ENCODE measurements around the gene RORC. TPM values are rescaled to one million over a fixed set of nuclear protein-coding genes. Genes with fewer than 3 reads are reported as not detected.
"Not testable (repeated sequence)": the region's sequence is repeated elsewhere in the genome, so short reads cannot be mapped to it uniquely, and the experiment has no call there.

The RORC gene
- total RNA-seq, 2 donors from 2014 or later, result 39.5 to 55.2 TPM

DNA sequence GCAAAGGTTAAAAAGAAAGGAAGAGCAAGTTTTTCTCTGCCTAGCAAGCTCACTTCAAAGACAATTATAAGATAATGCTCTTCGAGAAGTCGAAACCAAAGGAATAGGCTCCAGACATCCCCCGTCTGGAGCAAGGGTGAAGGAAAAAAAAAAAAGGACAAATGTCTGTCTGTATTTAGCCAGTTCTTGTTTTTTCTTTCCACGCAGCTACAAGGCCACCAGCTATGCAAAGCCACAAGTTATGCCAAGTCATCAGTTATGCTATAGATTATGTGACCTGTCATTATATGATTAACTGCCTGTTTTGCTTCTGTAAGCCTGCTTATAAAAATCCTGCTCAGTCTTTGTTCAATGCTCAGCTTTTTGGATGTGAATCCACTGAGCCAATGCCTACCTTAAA lies 24.3 kb upstream of the RORC start:
- H3K36me3 Mint-ChIP-seq (ENCODE audit: low read depth), result peaks cover 52% of the 10 kb centered on the region
- no peaks in the 10 kb centered on the region for H3K4me1 Mint-ChIP-seq
- no peaks in the 10 kb centered on the region for H3K27me3 Mint-ChIP-seq
- H3K4me3 Mint-ChIP-seq, result no peak overlapping the region
- no peak for ATAC-seq (replicated peaks)
- H3K9me3 Mint-ChIP-seq, result no peaks in the 10 kb centered on the region
- no peak overlapping the region for H3K27ac Mint-ChIP-seq

DNA sequence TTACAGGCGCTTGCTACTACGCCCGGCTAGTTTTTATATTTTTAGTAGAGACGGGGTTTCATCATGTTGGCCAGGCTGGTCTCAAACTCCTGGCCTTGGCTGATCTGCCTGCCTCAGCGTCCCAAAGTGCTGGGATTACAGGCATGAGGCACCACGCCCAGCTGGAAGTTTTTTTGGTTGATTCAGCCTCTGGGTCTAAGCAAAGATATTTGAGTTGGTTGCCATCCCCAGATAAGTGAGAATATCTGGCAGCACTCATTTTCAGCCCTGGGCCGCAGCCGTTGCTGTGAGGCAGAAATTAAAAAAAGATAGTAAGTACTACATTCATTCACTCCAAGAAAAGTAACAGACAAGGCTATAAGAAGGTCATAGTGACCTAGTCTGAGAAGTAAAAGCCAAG lies 23.9 kb upstream of the RORC start:
- not testable (repeated sequence) for ATAC-seq (replicated peaks)

DNA sequence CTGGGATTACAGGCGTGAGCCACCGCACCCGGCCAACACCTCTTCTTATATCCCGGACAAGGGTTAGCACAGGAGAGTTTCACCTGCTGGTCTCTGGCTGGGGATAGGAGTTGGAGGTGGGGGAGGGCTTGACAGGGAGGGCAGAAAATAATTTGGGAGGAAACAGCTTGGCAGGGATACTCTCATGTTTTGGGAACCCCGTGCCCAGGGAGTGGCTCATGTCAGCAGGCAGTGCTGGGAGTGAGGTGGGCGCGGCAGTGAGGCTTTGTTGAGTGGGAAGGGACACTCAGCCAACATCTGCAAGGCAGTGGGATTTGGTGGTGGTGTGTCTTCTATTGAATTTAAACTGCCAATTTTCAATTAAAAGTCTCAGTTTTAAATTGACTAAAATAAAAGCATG lies 23.1 kb upstream of the RORC start:
- ATAC-seq (replicated peaks), result no peak
- peaks cover 64% of the 10 kb centered on the region for H3K36me3 Mint-ChIP-seq (ENCODE audit: low read depth)
- H3K4me1 Mint-ChIP-seq, result peaks cover 1% of the 10 kb centered on the region
- no peak overlapping the region for H3K4me3 Mint-ChIP-seq
- no peaks in the 10 kb centered on the region for H3K9me3 Mint-ChIP-seq
- no peak overlapping the region for H3K27ac Mint-ChIP-seq
- H3K27me3 Mint-ChIP-seq, result no peaks in the 10 kb centered on the region

More for the DNA sequence above, 23.9 kb upstream of the RORC start:
- peaks cover 56% of the 10 kb centered on the region for H3K36me3 Mint-ChIP-seq (ENCODE audit: low read depth)
- not testable (repeated sequence) for H3K9me3 Mint-ChIP-seq, H3K4me3 Mint-ChIP-seq, H3K27ac Mint-ChIP-seq, H3K27me3 Mint-ChIP-seq, H3K4me1 Mint-ChIP-seq

DNA sequence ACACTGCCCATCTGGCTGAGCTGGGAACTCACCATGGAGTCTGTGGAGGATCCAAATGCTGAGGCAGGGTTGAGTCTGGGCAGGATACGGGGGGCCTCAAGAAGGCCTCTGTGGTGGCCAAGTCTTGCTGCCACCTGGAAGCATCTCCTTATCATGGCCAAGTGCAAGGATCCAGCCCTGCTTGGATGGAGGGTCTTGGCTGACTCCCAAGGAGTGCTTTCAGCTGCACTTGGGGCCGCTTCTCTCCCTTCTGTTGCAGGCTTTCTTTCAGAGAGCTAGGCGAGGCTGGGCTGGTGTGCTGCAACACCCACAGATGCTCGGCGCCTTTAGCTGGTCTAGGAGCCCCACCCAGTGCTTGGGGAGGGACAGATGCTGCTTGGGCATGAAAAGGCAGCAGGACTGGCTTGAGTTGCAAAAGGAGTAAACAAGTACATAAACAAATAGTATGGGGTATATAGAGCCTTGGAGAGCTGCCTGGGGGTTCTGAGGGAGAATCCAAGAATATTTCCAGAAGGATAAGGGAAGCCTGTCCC lies 21.9 kb upstream of the RORC start, which contains the start of gene THEM5:
THEM5 (minus strand) TSS at position 302 of the 533 bp plus-strand sequence; CDS start at position 155, 147 bp downstream.
- Mint-ChIP-seq H3K27ac (no peak within 1 kb of the TSS), H3K27me3 (no peaks in the 10 kb centered on the region), H3K4me3 (no peak within 1 kb of the TSS), H3K9me3 (no peaks in the 10 kb centered on the region), H3K4me1 (peaks cover 7% of the 10 kb centered on the region), H3K36me3 (ENCODE audit: low read depth) (peaks cover 76% of the 10 kb centered on the region)
- ATAC-seq (replicated peaks), result no peak

DNA sequence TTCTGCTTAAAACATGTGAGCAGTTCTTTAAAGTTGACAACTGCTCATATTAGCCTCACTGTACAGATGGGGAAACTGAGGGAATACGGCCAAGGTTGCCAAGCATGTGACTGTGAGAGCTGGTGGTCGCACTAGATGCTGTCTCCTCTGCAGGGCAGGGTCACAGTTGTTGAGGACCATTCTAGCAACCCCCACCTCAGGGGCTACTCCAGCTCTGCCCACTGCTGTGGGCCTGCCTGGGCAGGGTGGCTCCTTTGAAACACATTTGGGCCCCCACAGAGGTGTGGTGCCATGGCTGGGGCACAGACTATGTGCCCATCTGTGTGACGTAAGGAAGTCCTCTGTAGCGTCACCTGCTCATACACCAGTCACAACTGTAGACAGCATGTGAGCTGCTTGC lies 21.1 kb upstream of the RORC start:
- no peaks in the 10 kb centered on the region for H3K27me3 Mint-ChIP-seq
- H3K27ac Mint-ChIP-seq, result no peak overlapping the region
- H3K4me3 Mint-ChIP-seq, result no peak overlapping the region
- H3K36me3 Mint-ChIP-seq (ENCODE audit: low read depth), result peaks cover 84% of the 10 kb centered on the region
- peaks cover 12% of the 10 kb centered on the region for H3K4me1 Mint-ChIP-seq
- ATAC-seq (replicated peaks), result no peak
- no peaks in the 10 kb centered on the region for H3K9me3 Mint-ChIP-seq

DNA sequence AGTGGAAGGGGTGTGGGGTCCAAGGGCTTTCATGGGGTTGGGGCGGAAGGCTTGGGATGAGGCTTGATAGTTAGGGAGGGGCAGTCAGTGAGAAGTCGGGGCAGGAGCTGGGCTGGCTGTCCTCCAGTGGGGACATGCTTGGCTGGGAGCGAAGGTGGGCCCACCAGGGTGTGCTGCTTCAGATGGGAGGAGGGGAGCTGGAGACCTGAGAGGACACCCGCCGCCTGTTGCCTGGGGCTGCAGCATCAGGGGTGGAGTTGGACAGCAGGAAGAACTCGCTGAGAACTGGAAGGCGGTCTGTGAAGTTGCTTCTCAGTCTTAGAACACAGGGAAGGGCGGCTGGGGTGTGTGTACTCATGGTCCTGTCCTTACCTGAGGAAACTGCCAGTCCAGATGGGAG lies 20.3 kb upstream of the RORC start:
- Mint-ChIP-seq H3K4me3 (no peak overlapping the region), H3K27me3 (no peaks in the 10 kb centered on the region), H3K27ac (peak overlapping the region; percentile 92), H3K9me3 (no peaks in the 10 kb centered on the region), H3K36me3 (ENCODE audit: low read depth) (peaks cover 90% of the 10 kb centered on the region), H3K4me1 (peaks cover 12% of the 10 kb centered on the region)
- ATAC-seq (replicated peaks), result no peak

DNA sequence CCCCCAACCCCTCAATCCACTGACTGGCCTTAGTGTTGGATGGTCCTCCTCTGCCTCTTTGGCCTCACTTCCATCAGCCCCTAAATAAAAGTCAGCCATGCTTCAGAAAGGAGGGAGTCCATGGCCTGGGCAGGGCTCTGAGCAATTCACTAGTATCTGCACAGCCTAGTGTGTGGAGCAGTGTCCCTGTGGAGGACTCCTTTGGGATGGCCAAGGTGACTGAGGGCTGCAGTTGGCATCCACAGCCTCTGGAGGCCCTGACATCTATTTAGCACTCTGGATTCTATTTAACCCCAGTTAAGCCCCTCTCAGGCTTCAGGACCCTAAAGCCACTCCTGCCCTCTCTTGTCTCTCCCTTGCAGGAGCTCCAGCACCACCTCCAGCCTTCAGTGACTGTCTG lies 18.3 kb upstream of the RORC start:
- Mint-ChIP-seq H3K27ac (peak overlapping the region; percentile 92), H3K9me3 (no peaks in the 10 kb centered on the region), H3K4me3 (peak overlapping the region; percentile 69)

DNA sequence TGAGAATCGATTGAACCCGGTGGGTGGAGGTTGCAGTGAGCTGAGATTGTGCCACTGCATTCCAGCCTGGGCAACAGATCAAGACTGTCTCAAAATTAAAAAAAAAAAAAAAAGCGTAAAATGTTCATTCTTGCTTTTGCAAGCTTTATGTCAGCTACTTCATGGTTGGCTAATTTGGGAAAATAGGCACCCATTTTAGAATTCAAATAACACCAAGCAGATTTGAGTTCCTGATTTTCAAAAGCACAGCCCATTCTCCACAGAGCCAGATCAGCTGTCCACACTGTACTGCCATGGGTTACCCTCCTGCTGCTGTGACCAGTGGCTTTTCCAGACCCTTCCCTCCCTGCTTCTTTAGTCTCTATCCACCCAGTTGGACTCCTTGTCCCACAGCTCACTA lies 17.5 kb upstream of the RORC start:
- H3K27me3 Mint-ChIP-seq, result no peaks in the 10 kb centered on the region
- no peaks in the 10 kb centered on the region for H3K9me3 Mint-ChIP-seq
- H3K27ac Mint-ChIP-seq, result peak overlapping the region; percentile 92
- no peak for ATAC-seq (replicated peaks)
- H3K4me1 Mint-ChIP-seq, result peaks cover 33% of the 10 kb centered on the region
- H3K36me3 Mint-ChIP-seq (ENCODE audit: low read depth), result peaks cover 93% of the 10 kb centered on the region
- H3K4me3 Mint-ChIP-seq, result peak overlapping the region; percentile 69

More for the DNA sequence above, 18.3 kb upstream of the RORC start:
- no peaks in the 10 kb centered on the region for H3K27me3 Mint-ChIP-seq
- H3K36me3 Mint-ChIP-seq (ENCODE audit: low read depth), result peaks cover 91% of the 10 kb centered on the region
- no peak for ATAC-seq (replicated peaks)
- H3K4me1 Mint-ChIP-seq, result peaks cover 27% of the 10 kb centered on the region

DNA sequence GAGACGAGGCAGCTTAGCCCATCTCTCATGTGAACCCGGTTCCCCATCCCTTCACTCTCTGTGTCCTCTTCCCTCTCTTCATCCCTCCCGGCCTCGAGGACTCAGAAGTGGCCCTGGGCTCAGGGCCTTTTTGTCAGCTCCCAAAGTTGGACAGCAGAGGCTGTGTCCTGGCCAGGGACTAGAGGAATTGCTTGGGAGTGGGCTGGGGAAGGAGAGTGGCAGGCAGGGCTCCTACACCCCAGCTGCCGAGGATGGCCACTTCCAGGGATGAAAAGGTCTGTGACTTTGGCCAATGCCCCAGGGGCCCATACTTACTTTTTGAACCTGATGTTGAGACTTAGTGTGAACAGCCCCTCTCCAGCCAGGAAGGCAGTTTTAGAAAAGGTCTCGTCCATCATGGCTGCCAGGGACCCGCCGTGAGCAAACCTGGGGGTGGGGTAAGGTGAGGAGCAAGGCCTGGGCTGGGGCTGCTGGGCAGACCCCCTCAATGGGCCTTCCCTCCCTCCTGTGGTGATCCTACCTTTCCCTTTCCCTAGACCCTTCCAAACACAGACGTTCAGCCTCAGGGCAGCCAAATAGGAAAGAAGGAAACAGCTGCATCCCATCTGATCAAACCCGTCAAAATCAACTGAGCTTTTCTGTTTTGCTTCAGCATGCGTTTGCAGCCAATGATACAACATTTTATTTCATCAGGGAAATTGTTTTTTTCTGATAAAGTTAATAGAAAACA lies 16.4 kb upstream of the RORC start:
- no peaks in the 10 kb centered on the region for H3K9me3 Mint-ChIP-seq
- no peaks in the 10 kb centered on the region for H3K27me3 Mint-ChIP-seq
- peaks cover 97% of the 10 kb centered on the region for H3K36me3 Mint-ChIP-seq (ENCODE audit: low read depth)
- no peak for ATAC-seq (replicated peaks)
- peak overlapping the region; percentile 92 for H3K27ac Mint-ChIP-seq
- H3K4me1 Mint-ChIP-seq, result peaks cover 33% of the 10 kb centered on the region
- peak overlapping the region; percentile 69 for H3K4me3 Mint-ChIP-seq

DNA sequence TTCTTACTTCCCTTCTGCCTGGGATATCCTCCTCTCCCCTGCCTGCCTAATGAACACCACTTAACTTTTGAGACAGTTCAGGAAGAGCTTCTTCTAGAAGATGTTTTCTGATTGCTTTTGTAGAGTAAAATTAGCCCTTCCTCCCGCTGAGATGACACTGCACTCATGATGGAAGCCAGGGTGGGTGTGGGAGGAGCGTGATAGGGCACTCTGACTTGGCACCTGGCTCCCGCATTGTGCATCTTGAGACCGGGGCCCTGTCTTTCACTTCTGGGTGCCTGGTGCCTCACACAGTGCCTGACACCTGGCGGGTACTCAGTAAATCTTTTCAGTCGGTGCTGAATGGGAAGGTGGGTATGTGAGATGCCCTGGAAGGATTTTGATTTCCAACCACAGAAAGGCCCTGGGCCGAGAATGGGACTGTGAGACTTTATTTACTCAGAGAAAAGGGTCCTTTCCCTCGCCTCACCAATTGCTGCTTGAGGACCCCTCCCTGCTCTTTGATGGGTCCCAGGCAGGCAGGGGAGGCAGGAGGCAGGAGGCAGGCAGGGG lies 15.2 kb upstream of the RORC start:
- Mint-ChIP-seq H3K9me3 (no peaks in the 10 kb centered on the region), H3K4me3 (peak overlapping the region; percentile 68), H3K27ac (peak overlapping the region; percentile 93), H3K27me3 (no peaks in the 10 kb centered on the region), H3K4me1 (peaks cover 33% of the 10 kb centered on the region), H3K36me3 (ENCODE audit: low read depth) (peaks cover 97% of the 10 kb centered on the region)
- ATAC-seq (replicated peaks), result peak; percentile 46

DNA sequence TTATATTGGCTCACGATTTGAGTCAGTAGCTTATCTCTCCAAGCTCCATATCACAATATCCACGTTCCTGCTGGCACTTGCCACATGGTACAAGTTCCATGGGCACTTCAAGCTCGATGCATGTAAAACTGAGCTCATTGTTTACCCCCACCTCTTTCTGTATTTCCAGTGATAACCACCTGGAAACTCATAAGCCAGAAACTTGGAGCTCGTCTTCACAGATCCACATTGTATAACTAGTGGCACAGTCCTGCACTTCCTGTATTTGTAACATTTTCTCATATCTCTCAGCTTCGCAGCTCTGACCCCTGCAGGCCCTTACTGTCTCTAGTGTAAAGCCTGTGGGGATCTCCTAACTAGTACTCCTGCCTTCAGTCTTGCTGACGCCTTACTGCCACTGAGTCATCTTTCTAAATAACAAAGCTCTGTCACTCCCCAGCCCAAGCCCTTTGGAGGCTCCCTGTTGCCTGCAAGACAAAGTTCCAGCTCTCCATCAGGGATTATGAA lies 14.5 kb upstream of the RORC start:
- ATAC-seq (replicated peaks), result peak; percentile 84
- peak overlapping the region; percentile 68 for H3K4me3 Mint-ChIP-seq
- H3K27ac Mint-ChIP-seq, result peak overlapping the region; percentile 93
- H3K9me3 Mint-ChIP-seq, result no peaks in the 10 kb centered on the region
- peaks cover 33% of the 10 kb centered on the region for H3K4me1 Mint-ChIP-seq
- no peaks in the 10 kb centered on the region for H3K27me3 Mint-ChIP-seq
- H3K36me3 Mint-ChIP-seq (ENCODE audit: low read depth), result peaks cover 97% of the 10 kb centered on the region

DNA sequence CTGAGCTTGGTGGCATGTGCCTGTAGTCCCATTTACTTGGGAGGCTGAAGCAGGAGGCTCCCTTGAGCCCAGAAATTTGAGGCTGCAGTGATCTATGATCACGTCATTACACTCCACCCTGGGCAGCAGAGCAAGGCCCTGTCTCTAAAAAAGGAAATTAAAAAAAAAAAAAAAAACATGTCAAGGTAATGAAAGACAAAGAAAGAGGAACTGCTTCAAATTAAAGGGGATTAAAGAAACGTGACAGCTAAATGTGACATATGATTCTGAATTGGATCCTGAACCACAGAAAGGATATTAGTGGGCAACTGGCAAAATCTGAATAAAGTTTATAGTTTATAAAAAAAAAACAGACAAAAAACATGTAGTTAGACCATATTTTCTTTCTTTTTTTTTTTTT lies 11.8 kb upstream of the RORC start:
- peaks cover 35% of the 10 kb centered on the region for H3K4me1 Mint-ChIP-seq
- H3K9me3 Mint-ChIP-seq, result no peaks in the 10 kb centered on the region
- no peak overlapping the region for H3K27ac Mint-ChIP-seq

DNA sequence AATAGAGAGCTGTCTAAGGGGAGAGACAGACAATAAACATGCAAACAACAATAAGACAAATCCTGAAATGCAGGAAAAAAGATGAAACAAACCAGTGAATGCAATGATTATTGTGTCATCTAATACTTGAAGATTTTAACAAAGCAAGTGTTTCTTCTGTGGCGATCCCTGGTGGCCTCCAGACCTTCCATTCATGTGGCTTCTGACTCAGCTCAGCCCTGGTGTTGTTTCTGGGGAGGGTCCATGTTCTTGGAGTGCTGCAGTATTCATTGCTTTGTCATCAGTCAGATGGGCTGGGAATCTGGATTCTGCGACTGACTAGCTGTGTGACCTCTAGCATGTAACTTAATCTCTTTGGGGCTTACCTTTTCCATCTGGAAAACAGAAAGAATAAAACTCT lies 9.5 kb upstream of the RORC start:
- no peaks in the 10 kb centered on the region for H3K9me3 Mint-ChIP-seq
- peaks cover 37% of the 10 kb centered on the region for H3K4me1 Mint-ChIP-seq
- H3K4me3 Mint-ChIP-seq, result peak overlapping the region; percentile 96
- peaks cover 83% of the 10 kb centered on the region for H3K36me3 Mint-ChIP-seq (ENCODE audit: low read depth)
- peak overlapping the region; percentile 94 for H3K27ac Mint-ChIP-seq
- no peaks in the 10 kb centered on the region for H3K27me3 Mint-ChIP-seq
- ATAC-seq (replicated peaks), result no peak

More for the DNA sequence above, 11.8 kb upstream of the RORC start:
- Mint-ChIP-seq H3K36me3 (ENCODE audit: low read depth) (peaks cover 95% of the 10 kb centered on the region), H3K4me3 (no peak overlapping the region), H3K27me3 (no peaks in the 10 kb centered on the region)
- ATAC-seq (replicated peaks), result no peak

DNA sequence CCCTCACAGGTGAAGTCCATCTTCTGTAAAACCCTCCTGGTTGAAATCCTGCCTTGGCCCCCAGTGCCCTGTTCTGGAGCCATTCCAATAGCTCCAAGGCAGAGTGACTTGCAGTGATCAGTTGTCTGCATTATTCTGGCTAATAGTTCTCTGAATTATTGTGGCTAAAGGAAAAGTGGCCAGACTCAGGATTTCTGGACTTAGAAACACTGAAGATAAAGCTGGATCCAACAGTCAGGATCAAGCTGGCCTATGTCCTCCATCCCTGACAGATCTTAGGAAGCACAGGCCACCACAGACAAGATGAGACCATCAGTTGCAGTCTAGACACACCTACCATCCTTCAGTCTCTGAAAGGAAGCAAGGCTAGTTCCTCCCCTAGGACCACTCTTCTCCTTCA lies 8.8 kb upstream of the RORC start:
- no peak for ATAC-seq (replicated peaks)
- peaks cover 76% of the 10 kb centered on the region for H3K36me3 Mint-ChIP-seq (ENCODE audit: low read depth)
- H3K27ac Mint-ChIP-seq, result peak overlapping the region; percentile 94
- H3K4me1 Mint-ChIP-seq, result peaks cover 40% of the 10 kb centered on the region
- no peaks in the 10 kb centered on the region for H3K9me3 Mint-ChIP-seq
- peak overlapping the region; percentile 96 for H3K4me3 Mint-ChIP-seq
- no peaks in the 10 kb centered on the region for H3K27me3 Mint-ChIP-seq

All from activated T-helper 17 cell treated with anti-CD3 and anti-CD28 coated beads, Interleukin-2, amount 50 U/mL, for 72 hours (primary cell).